ENCODE measurements around the gene TNFRSF19. TPM values are rescaled to one million over a fixed set of nuclear protein-coding genes. Genes with fewer than 3 reads are reported as not detected.
A peak's percentile ranks its signal among the peaks of the same experiment; 100 is the strongest.

The TNFRSF19 gene
- total and polyA plus RNA-seq, 7 experiments from 2014 or later = 0.10 to 0.24 TPM; not detected in 5

- H3K36me3 Mint-ChIP-seq = no peaks in the 10 kb centered on the region
- no peaks in the 10 kb centered on the region for H3K27me3 ChIP-seq (ENCODE audit: control insufficient read depth in 2 of 2, insufficient read depth in 2 of 2, low read length in 2 of 2)
- no peak overlapping the region for H3K27ac ChIP-seq (ENCODE audit: low read depth, low read length)
- H3K27me3 Mint-ChIP-seq = peaks cover 15 to 31% (median 17%) of the 10 kb centered on the region in 5 donors
- ChIA-PET POLR2A (no interaction called here), CTCF (no interaction called here)
- no peaks in the 10 kb centered on the region for H3K9me3 ChIP-seq (ENCODE audit: control insufficient read depth in 2 of 3, low read length in 3 of 3)
- H3K36me3 ChIP-seq (ENCODE audit: control insufficient read depth in 2 of 3, insufficient read depth in 3 of 3, low read length in 3 of 3) = no peaks in the 10 kb centered on the region
- H3K4me3 Mint-ChIP-seq = no peak overlapping the region
- H3K4me3 ChIP-seq (ENCODE audit: low read length) = no peak overlapping the region
- H3K9me3 Mint-ChIP-seq = peaks cover 0 to 2% (median 0%) of the 10 kb centered on the region in 11 donors
- no peaks in the 10 kb centered on the region for H3K4me1 ChIP-seq (ENCODE audit: control insufficient read depth in 2 of 2, insufficient read depth in 2 of 2, low read length in 2 of 2)
- H3K4me1 Mint-ChIP-seq = peaks cover 0 to 10% (median 4%) of the 10 kb centered on the region in 7 donors
- H3K27ac Mint-ChIP-seq = no peak overlapping the region
- ATAC-seq (no peak), DNase-seq (no peak)
- intact Hi-C loops (cut with micrococcal nuclease) = no loop called here
Observed at GRCh38 chr13:23615395-23616081, 45.3 kb downstream of the TNFRSF19 start.

- Mint-ChIP-seq H3K36me3 (no peaks in the 10 kb centered on the region), H3K9me3 (no peaks in the 10 kb centered on the region), H3K27me3 (peaks cover 13 to 26% (median 17%) of the 10 kb centered on the region in 5 donors), H3K4me3 (no peak overlapping the region), H3K27ac (no peak overlapping the region), H3K4me1 (peaks cover 0 to 10% (median 4%) of the 10 kb centered on the region in 7 donors)
- intact Hi-C loops (cut with micrococcal nuclease) = no loop called here
- POLR2A ChIA-PET = no interaction called here
- H3K27me3 ChIP-seq (ENCODE audit: control insufficient read depth in 2 of 2, insufficient read depth in 2 of 2, low read length in 2 of 2) = no peaks in the 10 kb centered on the region
- ATAC-seq (no peak), DNase-seq (no peak)
- H3K9me3 ChIP-seq (ENCODE audit: control insufficient read depth in 2 of 3, low read length in 3 of 3) = no peaks in the 10 kb centered on the region
- CTCF ChIA-PET = no interaction called here
- no peak overlapping the region for H3K4me3 ChIP-seq (ENCODE audit: low read length)
- no peaks in the 10 kb centered on the region for H3K36me3 ChIP-seq (ENCODE audit: control insufficient read depth in 2 of 3, insufficient read depth in 3 of 3, low read length in 3 of 3)
- no peaks in the 10 kb centered on the region for H3K4me1 ChIP-seq (ENCODE audit: control insufficient read depth in 2 of 2, insufficient read depth in 2 of 2, low read length in 2 of 2)
- no peak overlapping the region for H3K27ac ChIP-seq (ENCODE audit: low read depth, low read length)
Observed at GRCh38 chr13:23616228-23616627, 46.0 kb downstream of the TNFRSF19 start.

DNA sequence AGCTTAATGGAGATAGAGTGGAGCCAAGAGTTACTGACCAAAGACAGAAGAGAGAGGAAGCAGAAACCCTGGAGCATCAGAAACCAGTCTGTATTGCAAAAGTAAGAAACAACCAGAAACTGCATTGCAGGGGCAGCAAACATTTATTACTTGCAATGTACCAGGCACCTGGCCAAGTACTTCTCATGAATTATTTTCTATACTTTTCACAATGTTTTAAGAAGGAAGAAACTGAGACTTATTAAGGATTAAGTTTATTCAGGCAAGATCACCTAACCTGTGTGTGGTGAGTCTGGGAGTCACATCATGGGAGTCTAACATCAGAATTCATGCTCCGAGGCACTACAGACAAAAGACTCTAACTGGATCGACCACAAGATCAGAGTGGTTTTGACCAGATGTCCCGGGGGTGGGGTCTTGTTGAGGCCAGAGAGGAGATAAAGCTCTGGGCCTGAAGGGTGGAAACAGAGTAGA is 47.4 kb downstream of the TNFRSF19 start:
- Mint-ChIP-seq H3K9me3 (no peaks in the 10 kb centered on the region), H3K36me3 (no peaks in the 10 kb centered on the region), H3K27ac (peak overlapping the region in 1 of 9 donors; percentile 37), H3K27me3 (peaks cover 9 to 25% (median 13%) of the 10 kb centered on the region in 5 donors), H3K4me3 (no peak overlapping the region), H3K4me1 (peaks cover 0 to 10% (median 4%) of the 10 kb centered on the region in 7 donors)
- ATAC-seq = no peak
- intact Hi-C loops (cut with micrococcal nuclease) = no loop called here
- Histone ChIP-seq H3K4me3 (ENCODE audit: low read length) (no peak overlapping the region), H3K4me1 (ENCODE audit: control insufficient read depth in 2 of 2, insufficient read depth in 2 of 2, low read length in 2 of 2) (no peaks in the 10 kb centered on the region), H3K27ac (ENCODE audit: low read depth, low read length) (no peak overlapping the region), H3K27me3 (ENCODE audit: control insufficient read depth in 2 of 2, insufficient read depth in 2 of 2, low read length in 2 of 2) (no peaks in the 10 kb centered on the region), H3K36me3 (ENCODE audit: control insufficient read depth in 2 of 3, insufficient read depth in 3 of 3, low read length in 3 of 3) (no peaks in the 10 kb centered on the region), H3K9me3 (ENCODE audit: control insufficient read depth in 2 of 3, low read length in 3 of 3) (no peaks in the 10 kb centered on the region)
- ChIA-PET CTCF (no interaction called here), POLR2A (no interaction called here)
- no peak for DNase-seq

GRCh38 chr13:23618341-23618740 is 48.1 kb downstream of the TNFRSF19 start:
- no peaks in the 10 kb centered on the region for H3K9me3 Mint-ChIP-seq
- peaks cover 9 to 20% (median 10%) of the 10 kb centered on the region in 5 donors for H3K27me3 Mint-ChIP-seq
- H3K36me3 Mint-ChIP-seq = no peaks in the 10 kb centered on the region
- Histone ChIP-seq H3K4me1 (ENCODE audit: control insufficient read depth in 2 of 2, insufficient read depth in 2 of 2, low read length in 2 of 2) (no peaks in the 10 kb centered on the region), H3K27ac (ENCODE audit: low read depth, low read length) (no peak overlapping the region), H3K4me3 (ENCODE audit: low read length) (no peak overlapping the region), H3K36me3 (ENCODE audit: control insufficient read depth in 2 of 3, insufficient read depth in 3 of 3, low read length in 3 of 3) (no peaks in the 10 kb centered on the region), H3K9me3 (ENCODE audit: control insufficient read depth in 2 of 3, low read length in 3 of 3) (no peaks in the 10 kb centered on the region), H3K27me3 (ENCODE audit: control insufficient read depth in 2 of 2, insufficient read depth in 2 of 2, low read length in 2 of 2) (no peaks in the 10 kb centered on the region)
- ChIA-PET POLR2A (no interaction called here), CTCF (no interaction called here)
- H3K4me1 Mint-ChIP-seq = peaks cover 0 to 10% (median 4%) of the 10 kb centered on the region in 7 donors
- DNase-seq (no peak), ATAC-seq (no peak)
- intact Hi-C loops (cut with micrococcal nuclease) = no loop called here
- H3K4me3 Mint-ChIP-seq = no peak overlapping the region
- H3K27ac Mint-ChIP-seq = no peak overlapping the region

DNA sequence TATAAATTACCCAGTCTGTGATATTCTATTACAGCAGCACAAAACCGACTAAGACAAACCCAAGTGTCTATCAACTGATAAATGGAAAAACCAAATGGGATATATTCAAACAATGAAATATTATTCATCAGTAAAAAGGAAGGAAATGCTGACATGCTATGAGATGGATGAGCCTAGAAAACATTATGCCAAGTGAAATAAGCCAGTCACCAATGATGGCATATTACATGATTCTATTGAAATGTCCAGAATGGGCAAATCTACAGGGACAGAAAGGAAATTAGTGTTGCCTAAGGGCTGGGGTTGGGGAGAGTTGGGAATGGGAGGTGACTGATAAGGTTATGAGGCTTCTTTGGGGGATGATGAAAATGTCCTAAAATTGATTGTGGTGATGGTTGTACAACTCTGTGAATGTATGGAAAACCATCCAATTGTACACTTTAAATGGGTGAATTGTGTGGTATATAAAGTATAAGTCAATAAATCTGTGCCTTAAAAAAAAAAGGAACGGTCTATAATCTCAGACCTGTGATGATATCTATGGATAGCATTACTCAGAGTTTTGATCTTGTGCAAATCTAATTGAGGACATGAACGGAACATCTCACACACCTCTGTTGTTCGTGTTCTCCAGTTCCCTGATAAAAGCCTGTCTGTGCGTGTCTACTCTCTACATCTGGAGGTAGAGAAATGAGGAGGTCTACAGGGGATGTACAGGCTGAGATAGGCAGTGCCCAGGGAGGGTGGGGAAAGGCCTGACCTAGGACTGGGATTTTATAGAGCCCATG is 49.0 kb downstream of the TNFRSF19 start:
- ATAC-seq = no peak
- Histone ChIP-seq H3K9me3 (ENCODE audit: control insufficient read depth in 2 of 3, low read length in 3 of 3) (no peaks in the 10 kb centered on the region), H3K36me3 (ENCODE audit: control insufficient read depth in 2 of 3, insufficient read depth in 3 of 3, low read length in 3 of 3) (no peaks in the 10 kb centered on the region), H3K4me1 (ENCODE audit: control insufficient read depth in 2 of 2, insufficient read depth in 2 of 2, low read length in 2 of 2) (no peaks in the 10 kb centered on the region), H3K4me3 (ENCODE audit: low read length) (no peak overlapping the region), H3K27ac (ENCODE audit: low read depth, low read length) (no peak overlapping the region), H3K27me3 (ENCODE audit: control insufficient read depth in 2 of 2, insufficient read depth in 2 of 2, low read length in 2 of 2) (no peaks in the 10 kb centered on the region)
- DNase-seq = no peak
- Mint-ChIP-seq H3K4me3 (no peak overlapping the region), H3K9me3 (no peaks in the 10 kb centered on the region), H3K27me3 (peaks cover 0 to 13% (median 7%) of the 10 kb centered on the region in 5 donors), H3K36me3 (no peaks in the 10 kb centered on the region), H3K4me1 (peaks cover 0 to 10% (median 4%) of the 10 kb centered on the region in 7 donors), H3K27ac (no peak overlapping the region)
- ChIA-PET POLR2A (no interaction called here), CTCF (no interaction called here)
- intact Hi-C loops (cut with micrococcal nuclease) = no loop called here

DNA sequence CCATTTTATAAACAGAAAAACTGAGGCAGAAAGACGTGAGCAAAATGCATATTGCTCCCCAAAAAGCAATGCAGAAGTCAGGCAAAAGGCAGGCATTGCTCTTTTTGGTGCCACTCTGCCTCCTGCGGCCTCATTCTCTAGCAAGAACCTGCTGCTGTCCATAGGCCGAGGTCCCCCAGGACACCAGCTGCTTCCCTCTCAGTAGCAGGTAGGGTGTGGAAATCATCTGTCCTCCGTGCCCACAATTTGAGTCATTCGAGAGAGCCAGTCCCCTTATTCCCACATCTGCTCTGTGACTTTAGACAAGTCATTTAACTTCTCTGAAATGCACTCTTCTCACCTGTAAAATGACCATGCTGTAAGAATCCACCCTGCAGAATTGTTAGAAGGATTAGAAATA is 50.0 kb downstream of the TNFRSF19 start:
- Histone ChIP-seq H3K27me3 (ENCODE audit: control insufficient read depth in 2 of 2, insufficient read depth in 2 of 2, low read length in 2 of 2) (no peaks in the 10 kb centered on the region), H3K9me3 (ENCODE audit: control insufficient read depth in 2 of 3, low read length in 3 of 3) (no peaks in the 10 kb centered on the region), H3K4me3 (ENCODE audit: low read length) (no peak overlapping the region), H3K27ac (ENCODE audit: low read depth, low read length) (no peak overlapping the region), H3K36me3 (ENCODE audit: control insufficient read depth in 2 of 3, insufficient read depth in 3 of 3, low read length in 3 of 3) (no peaks in the 10 kb centered on the region), H3K4me1 (ENCODE audit: control insufficient read depth in 2 of 2, insufficient read depth in 2 of 2, low read length in 2 of 2) (no peaks in the 10 kb centered on the region)
- ChIA-PET CTCF (no interaction called here), POLR2A (no interaction called here)
- H3K4me1 Mint-ChIP-seq = peaks cover 0 to 10% (median 4%) of the 10 kb centered on the region in 7 donors
- no peak for ATAC-seq
- H3K27ac Mint-ChIP-seq = no peak overlapping the region
- no peaks in the 10 kb centered on the region for H3K9me3 Mint-ChIP-seq
- H3K36me3 Mint-ChIP-seq = no peaks in the 10 kb centered on the region
- no peak overlapping the region for H3K4me3 Mint-ChIP-seq
- DNase-seq = no peak
- intact Hi-C loops (cut with micrococcal nuclease) = no loop called here
- peaks cover 0 to 13% (median 7%) of the 10 kb centered on the region in 5 donors for H3K27me3 Mint-ChIP-seq

Data from naive thymus-derived CD4-positive, alpha-beta T cell (primary cell).